Measurements from ENCODE around the gene KCNAB2.

KCNAB2 gene

GRCh38 chr1:6084781-6085495 is 39.2 kb downstream of the KCNAB2 start:
- no peak for DNase-seq

- no peak for DNase-seq
These were observed 40.0 kb downstream of the KCNAB2 start for GRCh38 chr1:6085666-6086065.

- DNase-seq: no peak
These were observed 40.7 kb downstream of the KCNAB2 start for GRCh38 chr1:6086358-6086757.

GRCh38 chr1:6086762-6087376 is 41.2 kb downstream of the KCNAB2 start:
- DNase-seq: no peak

- no peak for DNase-seq
These were observed 41.7 kb downstream of the KCNAB2 start for GRCh38 chr1:6087377-6087772.

GRCh38 chr1:6087958-6088357 is 42.3 kb downstream of the KCNAB2 start:
- no peak for DNase-seq

- no peak for DNase-seq
These were observed 43.3 kb downstream of the KCNAB2 start for GRCh38 chr1:6088956-6089355.

GRCh38 chr1:6090288-6090687 is 44.6 kb downstream of the KCNAB2 start:
- no peak for DNase-seq

GRCh38 chr1:6090996-6091822 is 45.5 kb downstream of the KCNAB2 start:
- no peak for DNase-seq

GRCh38 chr1:6091823-6092109 is 46.1 kb downstream of the KCNAB2 start:
- no peak for DNase-seq

- no peak for DNase-seq
These were observed 46.5 kb downstream of the KCNAB2 start for GRCh38 chr1:6092211-6092610.

- no peak for DNase-seq
These were observed 47.4 kb downstream of the KCNAB2 start for GRCh38 chr1:6093071-6093470.

- no peak for DNase-seq
These were observed 47.9 kb downstream of the KCNAB2 start for GRCh38 chr1:6093611-6094010.

GRCh38 chr1:6094246-6094645 is 48.6 kb downstream of the KCNAB2 start:
- no peak for DNase-seq

- no peak for DNase-seq
These were observed 49.3 kb downstream of the KCNAB2 start for GRCh38 chr1:6094801-6095505.

GRCh38 chr1:6095511-6096242 is 50.0 kb downstream of the KCNAB2 start:
- DNase-seq: no peak

GRCh38 chr1:6096243-6097116 is 50.8 kb downstream of the KCNAB2 start:
- DNase-seq: no peak

- DNase-seq: no peak
These were observed 51.5 kb downstream of the KCNAB2 start for GRCh38 chr1:6097117-6097595.

- no peak for DNase-seq
These were observed 52.1 kb downstream of the KCNAB2 start for GRCh38 chr1:6097824-6098223.

- no peak for DNase-seq
These were observed 52.9 kb downstream of the KCNAB2 start for GRCh38 chr1:6098303-6099215.
